Left kidney (tissue), 2 donors: ENCODE data around the gene CCDC201. TPM values are rescaled to one million over a fixed set of nuclear protein-coding genes. Genes with fewer than 3 reads are reported as not detected.

Source experiments
- DNase-seq: peaks from one replicate; pipeline ENCODE4 v3.0.0-alpha.2; 2013
- polyA plus RNA-seq: library from polyadenylated mRNA; unstranded; fragments of 120-200 nt; gene quantifications from one replicate; pipeline ENCODE4 v1.2.1, GENCODE V29; 2013; ENCODE audit not compliant: insufficient read length

Gene CCDC201
- polyA plus RNA-seq, 1 donor, result not detected

DNA sequence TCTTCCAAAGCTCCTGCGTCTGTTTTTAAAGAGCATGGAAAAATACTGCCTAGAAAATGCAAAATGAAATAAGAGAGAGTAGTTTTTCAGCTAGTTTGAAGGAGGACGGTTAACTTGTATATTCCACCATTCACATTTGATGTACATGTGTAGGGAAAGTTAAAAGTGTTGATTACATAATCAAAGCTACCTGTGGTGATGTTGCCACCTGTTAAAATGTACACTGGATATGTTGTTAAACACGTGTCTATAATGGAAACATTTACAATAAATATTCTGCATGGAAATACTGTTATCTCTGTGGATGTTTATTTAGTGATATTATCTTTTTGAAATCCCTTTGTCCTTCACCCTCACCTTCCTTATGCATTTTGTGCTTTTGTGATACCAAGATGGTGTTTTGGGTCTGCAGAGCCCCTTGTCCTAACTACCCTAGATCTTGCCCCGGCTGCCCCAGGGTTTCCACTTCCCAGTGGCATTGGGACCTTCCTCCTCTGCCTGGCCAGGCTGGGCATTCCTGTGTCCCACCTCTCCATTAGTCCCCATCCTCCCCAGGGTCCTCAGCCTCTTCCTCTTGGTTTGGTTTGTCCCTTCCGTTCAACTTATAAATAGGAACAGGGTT, 20.6 kb upstream of the CCDC201 start:
- no peak for DNase-seq

DNA sequence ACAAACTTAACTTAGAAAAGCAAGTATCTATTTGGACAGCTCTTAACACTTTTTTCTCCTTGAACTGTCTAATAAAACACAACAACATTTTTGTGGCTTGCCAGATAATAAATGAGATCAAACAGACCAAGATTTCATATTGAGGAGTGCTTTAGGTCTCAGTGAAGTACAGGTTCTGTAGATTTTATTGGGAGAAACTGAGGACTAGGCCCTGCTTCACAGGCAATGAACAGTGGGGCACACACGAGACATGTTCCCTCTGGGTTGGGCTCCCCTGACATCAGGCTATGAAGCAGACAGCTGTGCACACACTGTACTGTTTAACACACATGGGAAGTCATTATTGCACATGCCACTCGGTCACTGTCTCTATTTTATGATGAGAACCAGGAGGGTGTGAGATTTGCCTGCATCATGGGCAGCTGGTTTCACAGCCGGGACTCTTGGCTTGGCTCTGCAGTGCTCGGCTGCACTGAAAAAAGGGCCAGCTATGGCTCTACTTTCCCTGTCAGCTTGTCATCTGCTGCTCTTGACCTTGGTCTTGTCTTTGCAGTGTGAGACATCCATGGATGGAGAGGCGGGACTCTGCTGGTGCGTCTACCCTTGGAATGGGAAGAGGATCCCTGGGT, 19.6 kb upstream of the CCDC201 start:
- no peak for DNase-seq

- DNase-seq, result no peak
Measured at GRCh38 chr7:45891462-45892402, 18.9 kb upstream of the CCDC201 start.

GRCh38 chr7:45890902-45891461, 18.1 kb upstream of the CCDC201 start:
- DNase-seq, result no peak

- no peak for DNase-seq
Measured at GRCh38 chr7:45890125-45890901, 17.4 kb upstream of the CCDC201 start.

- DNase-seq, result no peak
Measured at GRCh38 chr7:45889367-45890067, 16.6 kb upstream of the CCDC201 start.

GRCh38 chr7:45888993-45889366, 16.1 kb upstream of the CCDC201 start:
- DNase-seq, result no peak

- no peak for DNase-seq
Measured at GRCh38 chr7:45888185-45888992, 15.5 kb upstream of the CCDC201 start, which contains the start of gene IGFBP1. Gene IGFBP1 (plus strand): TSS chr7:45888488. CDS start chr7:45888653, 165 bp downstream.

GRCh38 chr7:45886931-45887667, 14.2 kb upstream of the CCDC201 start:
- DNase-seq, result no peak

- DNase-seq, result no peak
Measured at GRCh38 chr7:45885264-45885882, 12.5 kb upstream of the CCDC201 start.

GRCh38 chr7:45884136-45884535, 11.3 kb upstream of the CCDC201 start:
- no peak for DNase-seq

DNA sequence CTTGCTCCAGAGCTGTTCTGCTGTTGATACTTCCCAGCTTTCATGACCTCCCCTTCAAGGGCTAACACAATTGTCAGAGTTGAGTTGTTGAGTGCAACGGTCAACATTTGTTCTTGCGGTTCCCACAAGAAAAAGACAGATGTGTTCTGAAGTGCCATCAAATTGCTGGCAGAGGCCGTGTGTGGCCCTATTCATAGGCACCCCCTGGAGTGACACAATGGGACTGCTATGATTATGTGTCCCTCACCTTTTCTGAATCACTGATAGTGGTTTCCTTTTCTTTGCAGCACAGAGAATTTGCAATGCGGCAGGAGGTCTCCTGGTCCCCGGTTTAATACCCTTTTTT, 9.6 kb upstream of the CCDC201 start:
- DNase-seq, result no peak

DNA sequence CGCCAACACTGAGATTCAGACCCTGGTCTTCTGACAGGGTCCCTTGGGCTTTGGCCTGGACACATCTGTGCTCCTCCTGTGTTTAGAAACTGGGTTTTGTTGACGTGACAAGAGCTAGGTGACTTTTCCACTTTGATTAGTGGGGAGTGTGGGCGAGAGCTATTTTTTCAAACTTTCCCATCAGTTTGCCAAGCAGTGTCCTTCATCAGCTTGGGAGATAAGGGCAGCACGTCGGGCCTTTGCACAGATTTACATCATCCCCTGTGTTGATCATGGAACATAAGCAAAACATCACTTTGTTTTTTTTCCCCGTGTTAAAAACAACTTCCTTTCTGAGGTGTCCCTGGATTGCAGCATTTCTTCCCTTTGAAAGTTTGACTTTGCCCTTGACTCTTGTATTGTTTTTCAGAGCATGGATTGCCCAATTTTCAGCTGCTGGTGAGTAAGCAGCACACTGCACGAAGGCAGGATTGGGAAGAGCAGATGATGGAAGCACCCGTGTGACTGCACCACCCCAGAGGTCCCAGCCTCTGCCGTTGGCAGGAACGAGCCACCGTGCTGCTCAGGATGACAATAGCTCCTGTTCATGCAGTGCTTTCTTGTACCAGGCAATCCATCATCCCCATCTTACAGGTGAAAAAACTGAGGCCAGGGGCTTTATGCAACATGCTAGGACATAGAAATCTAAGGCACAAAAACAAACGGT, 9.0 kb upstream of the CCDC201 start:
- DNase-seq, result no peak

DNA sequence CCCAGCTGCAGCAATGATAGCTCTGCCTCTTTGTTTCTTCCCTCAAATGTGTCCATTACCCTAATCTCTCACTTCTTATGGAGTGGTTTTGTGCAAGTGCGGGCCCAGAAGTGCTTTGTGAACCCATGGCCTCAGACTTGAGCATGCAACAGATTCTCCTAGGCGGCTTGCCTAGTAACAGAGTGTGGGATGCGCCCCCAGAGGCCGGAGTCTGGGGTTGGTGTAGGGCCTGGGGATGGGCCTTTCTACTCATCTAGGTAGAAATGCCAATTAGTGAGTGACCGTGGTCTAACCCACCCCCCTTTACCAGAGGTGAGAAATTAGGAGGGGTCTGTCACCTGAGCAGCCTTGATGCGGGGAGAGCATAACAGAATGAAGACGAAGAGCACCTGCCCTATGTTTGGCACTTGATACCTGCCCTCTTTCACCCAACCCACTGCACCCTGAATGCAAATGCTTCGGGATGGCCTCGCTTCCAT, 8.4 kb upstream of the CCDC201 start:
- DNase-seq, result no peak

DNA sequence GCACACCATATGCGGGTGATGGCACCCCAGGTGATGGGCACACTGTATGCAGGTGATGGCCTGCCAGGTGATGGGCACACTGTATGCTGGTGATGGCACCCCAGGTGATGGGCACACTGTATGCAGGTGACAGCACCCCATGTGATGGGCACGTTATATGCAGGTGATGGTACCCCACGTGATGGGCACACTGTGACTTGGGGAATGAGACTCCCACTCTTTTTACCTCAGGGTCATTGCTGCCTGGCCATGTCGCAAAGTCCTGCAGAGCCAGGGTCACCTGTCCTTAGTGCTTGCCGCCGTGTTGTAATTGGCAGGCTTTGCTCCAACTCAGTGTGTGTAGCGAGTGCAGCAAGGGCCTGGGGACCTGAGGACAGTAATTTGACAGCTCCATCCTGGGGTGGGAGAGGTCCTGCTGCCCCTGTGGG, 7.6 kb upstream of the CCDC201 start:
- DNase-seq, result no peak

GRCh38 chr7:45878457-45879144, 5.7 kb upstream of the CCDC201 start:
- no peak for DNase-seq

DNA sequence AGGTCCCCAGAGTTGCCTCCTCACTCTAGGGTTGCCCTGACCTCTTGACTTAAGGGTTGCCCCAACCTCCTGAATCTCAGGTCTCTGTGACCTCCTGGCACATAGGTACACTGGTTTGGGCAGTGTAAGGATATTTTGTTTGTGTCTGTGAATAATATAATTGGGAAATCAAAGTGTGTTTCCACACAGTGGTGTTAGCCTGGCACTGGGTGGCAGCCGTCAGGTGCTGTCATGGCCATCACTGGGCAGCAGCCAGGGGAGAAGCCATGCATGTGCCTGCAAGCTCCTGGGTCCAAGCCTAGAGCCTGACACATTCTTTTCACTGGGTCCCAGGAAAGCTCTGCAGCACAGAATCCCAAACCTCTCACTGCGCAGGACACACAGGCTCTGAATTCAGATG, 3.6 kb upstream of the CCDC201 start:
- DNase-seq, result no peak
